Gastrocnemius medialis (tissue), 4 donors: ENCODE results near the gene DNMT1.

Experiments
- POLR2A ChIP-seq, 2 donors: fragments of 450-650 bp; IDR thresholded peaks; one replicate each; pipeline ENCODE4 v1.6.1; 2017; ENCODE audit warnings: antibody characterized with exemption in 2 of 2, mild to moderate bottlenecking in 2 of 2, moderate library complexity in 2 of 2
- TF ChIP-seq, protein P1 (sequence below), 5 experiments: fragments of 450-650 bp in 3 of 5; fragments of 200-600 bp in 2 of 5; sonication (generic) in 2 of 5; IDR thresholded peaks in 4 of 5; conservative IDR thresholded peaks in 1 of 5; 1 replicate in 4 of 5; 2 replicates in 1 of 5; pipeline ENCODE4 v1.5.1; 2016 to 2019; ENCODE audit warnings: antibody characterized with exemption in 5 of 5, mild to moderate bottlenecking in 3 of 5, moderate library complexity in 3 of 5

DNA sequence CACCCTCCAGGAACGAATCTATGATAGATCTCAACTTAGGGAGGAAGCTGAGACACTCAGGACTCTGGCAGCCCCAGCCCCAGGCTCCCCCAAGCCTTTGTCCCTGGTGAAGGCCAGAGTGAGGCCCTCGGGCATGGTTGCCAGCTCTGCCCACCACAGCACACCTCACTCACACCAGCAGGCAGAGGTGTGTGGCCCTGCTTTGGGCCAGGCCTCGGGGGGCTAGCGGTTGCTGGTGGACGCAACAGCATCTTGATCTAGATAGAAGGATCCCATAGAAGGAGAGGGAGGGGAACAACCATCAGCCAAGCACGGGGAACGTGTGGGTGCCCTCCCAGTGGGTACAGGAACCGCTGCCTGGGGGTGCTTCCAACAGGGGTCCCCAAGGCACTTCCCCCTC, 36.7 kb downstream of the DNMT1 start:
- TF ChIP-seq, protein P1, sequence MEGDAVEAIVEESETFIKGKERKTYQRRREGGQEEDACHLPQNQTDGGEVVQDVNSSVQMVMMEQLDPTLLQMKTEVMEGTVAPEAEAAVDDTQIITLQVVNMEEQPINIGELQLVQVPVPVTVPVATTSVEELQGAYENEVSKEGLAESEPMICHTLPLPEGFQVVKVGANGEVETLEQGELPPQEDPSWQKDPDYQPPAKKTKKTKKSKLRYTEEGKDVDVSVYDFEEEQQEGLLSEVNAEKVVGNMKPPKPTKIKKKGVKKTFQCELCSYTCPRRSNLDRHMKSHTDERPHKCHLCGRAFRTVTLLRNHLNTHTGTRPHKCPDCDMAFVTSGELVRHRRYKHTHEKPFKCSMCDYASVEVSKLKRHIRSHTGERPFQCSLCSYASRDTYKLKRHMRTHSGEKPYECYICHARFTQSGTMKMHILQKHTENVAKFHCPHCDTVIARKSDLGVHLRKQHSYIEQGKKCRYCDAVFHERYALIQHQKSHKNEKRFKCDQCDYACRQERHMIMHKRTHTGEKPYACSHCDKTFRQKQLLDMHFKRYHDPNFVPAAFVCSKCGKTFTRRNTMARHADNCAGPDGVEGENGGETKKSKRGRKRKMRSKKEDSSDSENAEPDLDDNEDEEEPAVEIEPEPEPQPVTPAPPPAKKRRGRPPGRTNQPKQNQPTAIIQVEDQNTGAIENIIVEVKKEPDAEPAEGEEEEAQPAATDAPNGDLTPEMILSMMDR (IDR thresholded peaks at IDR 0.05 in 4 of 5, conservative IDR thresholded peaks at IDR 0.05 in 1 of 5), result no peak
- TF ChIP-seq POLR2A (IDR thresholded peaks at IDR 0.05), result no peak
